Activated CD8-positive, alpha-beta T cell treated with anti-CD3 and anti-CD28 coated beads, Interleukin-2, amount 10 ng/mL, durations not matched to agents 7 days and 5 days (primary cell): ENCODE results near the gene AKR7A3. TPM values are rescaled to one million over a fixed set of nuclear protein-coding genes. Genes with fewer than 3 reads are reported as not detected.
A peak's percentile ranks its signal among the peaks of the same experiment; 100 is the strongest.
"Not testable (repeated sequence)": the region's sequence is repeated elsewhere in the genome, so short reads cannot be mapped to it uniquely, and the experiment has no call there.

Experiments
- ATAC-seq: fragments of 150-1000 bp; cut with Tn5 transposase; one replicate; pipeline ENCODE4 v1.10.0; 2021; ENCODE audit warnings: moderate library complexity
- CTCF ChIA-PET: fragments of 350-600 bp; sonication (Branson Sonifier 250); formaldehyde crosslinking; loops from one replicate; lab custom pipeline; 2021; ENCODE audit warnings: antibody characterized with exemption; lab: Charles Lee
- POLR2A ChIA-PET: fragments of 350-600 bp; sonication (Branson Sonifier 250); formaldehyde crosslinking; loops from one replicate; lab custom pipeline; 2021; ENCODE audit warnings: antibody characterized with exemption; lab: Charles Lee
- DNase-seq: peaks from one replicate; pipeline ENCODE4 v3.0.0-alpha.2; 2020
- H3K27ac Mint-ChIP-seq: one replicate; pipeline ENCODE4 v1.8.0; 2021; ENCODE audit warnings: mild to moderate bottlenecking, mixed read lengths
- H3K27me3 Mint-ChIP-seq: one replicate; pipeline ENCODE4 v1.8.0; 2021; ENCODE audit warnings: low read depth, mixed read lengths
- H3K36me3 Mint-ChIP-seq: one replicate; pipeline ENCODE4 v1.8.0; 2021; ENCODE audit warnings: low read depth, mixed read lengths
- H3K4me1 Mint-ChIP-seq: one replicate; pipeline ENCODE4 v1.8.0; 2021; ENCODE audit warnings: low read depth, mixed read lengths
- H3K4me3 Mint-ChIP-seq: one replicate; pipeline ENCODE4 v1.8.0; 2021; ENCODE audit warnings: mild to moderate bottlenecking, mixed read lengths
- H3K9me3 Mint-ChIP-seq: one replicate; pipeline ENCODE4 v1.8.0; 2022; ENCODE audit warnings: mixed read lengths; ENCODE audit not compliant: insufficient read depth
- total RNA-seq, 2 experiments: library from RNA; stranded (reverse); gene quantifications; one replicate each; pipeline ENCODE4 v1.2.3, GENCODE V29; 2021

Gene AKR7A3
- total RNA-seq, 2 experiments from 2014 or later, result 0.37 to 0.61 TPM

GRCh38 chr1:19308509-19308907 is 19.9 kb upstream of the AKR7A3 start:
- Mint-ChIP-seq H3K9me3 (no peaks in the 10 kb centered on the region), H3K36me3 (peaks cover 28% of the 10 kb centered on the region), H3K27me3 (no peaks in the 10 kb centered on the region), H3K4me1 (peaks cover 22% of the 10 kb centered on the region), H3K4me3 (no peak overlapping the region), H3K27ac (no peak overlapping the region)
- ChIA-PET CTCF (no interaction called here), POLR2A (no interaction called here)
- ATAC-seq (no peak), DNase-seq (no peak)

GRCh38 chr1:19307794-19308508 is 19.4 kb upstream of the AKR7A3 start:
- POLR2A ChIA-PET, result no interaction called here
- H3K36me3 Mint-ChIP-seq, result peaks cover 32% of the 10 kb centered on the region
- no peaks in the 10 kb centered on the region for H3K27me3 Mint-ChIP-seq
- CTCF ChIA-PET, result no interaction called here
- peaks cover 16% of the 10 kb centered on the region for H3K4me1 Mint-ChIP-seq
- H3K27ac Mint-ChIP-seq, result no peak overlapping the region
- DNase-seq, result no peak
- no peak overlapping the region for H3K4me3 Mint-ChIP-seq
- no peaks in the 10 kb centered on the region for H3K9me3 Mint-ChIP-seq
- ATAC-seq, result no peak

GRCh38 chr1:19306941-19307340 is 18.4 kb upstream of the AKR7A3 start:
- H3K9me3 Mint-ChIP-seq, result no peaks in the 10 kb centered on the region
- H3K36me3 Mint-ChIP-seq, result peaks cover 37% of the 10 kb centered on the region
- no peak overlapping the region for H3K27ac Mint-ChIP-seq
- H3K27me3 Mint-ChIP-seq, result no peaks in the 10 kb centered on the region
- H3K4me1 Mint-ChIP-seq, result peaks cover 13% of the 10 kb centered on the region
- no peak for DNase-seq
- ATAC-seq, result no peak
- ChIA-PET CTCF (no interaction called here), POLR2A (no interaction called here)
- no peak overlapping the region for H3K4me3 Mint-ChIP-seq

GRCh38 chr1:19305880-19306279 is 17.3 kb upstream of the AKR7A3 start:
- Mint-ChIP-seq H3K27me3 (no peaks in the 10 kb centered on the region), H3K36me3 (peaks cover 37% of the 10 kb centered on the region), H3K27ac (no peak overlapping the region), H3K9me3 (no peaks in the 10 kb centered on the region), H3K4me1 (peaks cover 7% of the 10 kb centered on the region), H3K4me3 (no peak overlapping the region)
- ChIA-PET POLR2A (no interaction called here), CTCF (no interaction called here)
- DNase-seq, result no peak
- no peak for ATAC-seq

- peaks cover 39% of the 10 kb centered on the region for H3K36me3 Mint-ChIP-seq
- H3K4me3 Mint-ChIP-seq, H3K9me3 Mint-ChIP-seq, CTCF ChIA-PET, ATAC-seq, POLR2A ChIA-PET, H3K27ac Mint-ChIP-seq, DNase-seq, H3K27me3 Mint-ChIP-seq, H3K4me1 Mint-ChIP-seq: not testable (repeated sequence)
These were observed 15.5 kb upstream of the AKR7A3 start for GRCh38 chr1:19304081-19304480.

- Mint-ChIP-seq H3K27ac (no peak overlapping the region), H3K4me1 (no peaks in the 10 kb centered on the region)
- CTCF ChIA-PET, result no interaction called here
These were observed 11.6 kb upstream of the AKR7A3 start for GRCh38 chr1:19300211-19300610.

GRCh38 chr1:19294638-19295037 is 6.1 kb upstream of the AKR7A3 start:
- ChIA-PET CTCF (no interaction called here), POLR2A (no interaction called here)
- ATAC-seq, result no peak

More at GRCh38 chr1:19300211-19300610, 11.6 kb upstream of the AKR7A3 start:
- no peak overlapping the region for H3K4me3 Mint-ChIP-seq
- DNase-seq (no peak), ATAC-seq (no peak)
- H3K9me3 Mint-ChIP-seq, result peaks cover 10% of the 10 kb centered on the region
- POLR2A ChIA-PET, result no interaction called here
- peaks cover 31% of the 10 kb centered on the region for H3K36me3 Mint-ChIP-seq
- H3K27me3 Mint-ChIP-seq, result no peaks in the 10 kb centered on the region

GRCh38 chr1:19289244-19289643 is 674 bp upstream of the AKR7A3 start:
- Mint-ChIP-seq H3K27me3 (peaks cover 16% of the 10 kb centered on the region), H3K4me3 (peak overlapping the region; percentile 55), H3K4me1 (peaks cover 8% of the 10 kb centered on the region), H3K9me3 (peaks cover 12% of the 10 kb centered on the region), H3K27ac (no peak overlapping the region), H3K36me3 (peaks cover 1% of the 10 kb centered on the region)
- no peak for DNase-seq
- ATAC-seq, result no peak
- CTCF ChIA-PET, result interaction anchor here (1.2 kb wide), 1 partner anchor 373 kb away, joined by 3 read pairs; no protein-coding TSS in a partner anchor
- POLR2A ChIA-PET, result interaction anchor here (0.7 kb wide), 1 partner anchor 33 kb away, joined by 3 read pairs; no protein-coding TSS in a partner anchor

More at GRCh38 chr1:19294638-19295037, 6.1 kb upstream of the AKR7A3 start:
- H3K36me3 Mint-ChIP-seq, result peaks cover 14% of the 10 kb centered on the region
- H3K4me1 Mint-ChIP-seq, result no peaks in the 10 kb centered on the region
- DNase-seq, result no peak
- H3K27me3 Mint-ChIP-seq, result peaks cover 4% of the 10 kb centered on the region
- H3K27ac Mint-ChIP-seq, result no peak overlapping the region
- peaks cover 32% of the 10 kb centered on the region for H3K9me3 Mint-ChIP-seq
- no peak overlapping the region for H3K4me3 Mint-ChIP-seq

- no peak for ATAC-seq
- ChIA-PET CTCF (interaction anchor here (1.2 kb wide), 1 partner anchor 375 kb away, joined by 3 read pairs; no protein-coding TSS in a partner anchor), POLR2A (interaction anchor here (0.6 kb wide), 1 partner anchor 13 kb away, joined by 4 read pairs; no protein-coding TSS in a partner anchor)
These were observed 959 bp downstream of the AKR7A3 start for GRCh38 chr1:19287436-19288185.

GRCh38 chr1:19285807-19286206 is 2.8 kb downstream of the AKR7A3 start:
- H3K27ac Mint-ChIP-seq, CTCF ChIA-PET, ATAC-seq, H3K4me3 Mint-ChIP-seq, H3K4me1 Mint-ChIP-seq, POLR2A ChIA-PET, H3K9me3 Mint-ChIP-seq, DNase-seq, H3K36me3 Mint-ChIP-seq: not testable (repeated sequence)
- peaks cover 16% of the 10 kb centered on the region for H3K27me3 Mint-ChIP-seq

More at GRCh38 chr1:19287436-19288185, 959 bp downstream of the AKR7A3 start:
- peaks cover 8% of the 10 kb centered on the region for H3K4me1 Mint-ChIP-seq
- H3K27ac Mint-ChIP-seq, result no peak overlapping the region
- H3K36me3 Mint-ChIP-seq, result no peaks in the 10 kb centered on the region
- H3K27me3 Mint-ChIP-seq, result peaks cover 16% of the 10 kb centered on the region
- H3K9me3 Mint-ChIP-seq, result peaks cover 6% of the 10 kb centered on the region
- DNase-seq, result no peak
- peak overlapping the region; percentile 16 for H3K4me3 Mint-ChIP-seq

GRCh38 chr1:19285366-19285765 is 3.2 kb downstream of the AKR7A3 start:
- H3K4me1 Mint-ChIP-seq, ATAC-seq, H3K9me3 Mint-ChIP-seq, DNase-seq, POLR2A ChIA-PET, H3K27ac Mint-ChIP-seq, H3K36me3 Mint-ChIP-seq, CTCF ChIA-PET, H3K4me3 Mint-ChIP-seq: not testable (repeated sequence)
- peaks cover 16% of the 10 kb centered on the region for H3K27me3 Mint-ChIP-seq

- ChIA-PET CTCF (no interaction called here), POLR2A (no interaction called here)
- H3K27me3 Mint-ChIP-seq, result peaks cover 15% of the 10 kb centered on the region
- H3K27ac Mint-ChIP-seq, result no peak overlapping the region
- peaks cover 8% of the 10 kb centered on the region for H3K4me1 Mint-ChIP-seq
- ATAC-seq (no peak), DNase-seq (no peak)
- no peak overlapping the region for H3K4me3 Mint-ChIP-seq
- no peaks in the 10 kb centered on the region for H3K36me3 Mint-ChIP-seq
- H3K9me3 Mint-ChIP-seq, result no peaks in the 10 kb centered on the region
These were observed 3.7 kb downstream of the AKR7A3 start for GRCh38 chr1:19284881-19285280.
